Activated CD8-positive, alpha-beta T cell treated with anti-CD3 and anti-CD28 coated beads for 36 hours (primary cell): Measurements from ENCODE around the gene TNFSF4. TPM values are rescaled to one million over a fixed set of nuclear protein-coding genes. Genes with fewer than 3 reads are reported as not detected.
"Not testable (repeated sequence)": the region's sequence is repeated elsewhere in the genome, so short reads cannot be mapped to it uniquely, and the experiment has no call there.

Experiments
- ATAC-seq: fragments of 200-7000 bp; cut with Tn5 transposase; one replicate; pipeline ENCODE4 v1.10.0; 2021; ENCODE audit warnings: mild to moderate bottlenecking, moderate library complexity
- CTCF ChIA-PET: fragments of 350-600 bp; sonication (Branson Sonifier 250); formaldehyde crosslinking; loops from one replicate; lab custom pipeline; 2021; ENCODE audit warnings: antibody characterized with exemption; lab: Charles Lee
- POLR2A ChIA-PET: fragments of 350-600 bp; sonication (Branson Sonifier 250); formaldehyde crosslinking; loops from one replicate; lab custom pipeline; 2021; ENCODE audit warnings: antibody characterized with exemption; lab: Charles Lee
- DNase-seq: peaks from one replicate; pipeline ENCODE4 v3.0.0-alpha.2; 2020
- H3K27ac Mint-ChIP-seq: one replicate; pipeline ENCODE4 v1.8.0; 2021; ENCODE audit warnings: mild to moderate bottlenecking, mixed read lengths
- H3K27me3 Mint-ChIP-seq: one replicate; pipeline ENCODE4 v1.8.0; 2021; ENCODE audit warnings: mixed read lengths
- H3K36me3 Mint-ChIP-seq: one replicate; pipeline ENCODE4 v1.8.0; 2021; ENCODE audit warnings: low read depth, mixed read lengths
- H3K4me1 Mint-ChIP-seq: one replicate; pipeline ENCODE4 v1.8.0; 2021; ENCODE audit warnings: low read depth, mixed read lengths
- H3K4me3 Mint-ChIP-seq: one replicate; pipeline ENCODE4 v1.8.0; 2021; ENCODE audit warnings: mild to moderate bottlenecking, moderate library complexity, mixed read lengths
- H3K9me3 Mint-ChIP-seq: one replicate; pipeline ENCODE4 v1.8.0; 2021; ENCODE audit warnings: mixed read lengths
- intact Hi-C: fragments of 100-400 bp; cut with micrococcal nuclease; formaldehyde crosslinking; loops from one replicate; pipeline ENCODE4 v1.10.0; 2022
- total RNA-seq, 2 experiments: library from RNA; stranded (reverse); gene quantifications; one replicate each; pipeline ENCODE4 v1.2.3, GENCODE V29; 2021
- TF ChIP-seq, protein P1 (sequence below): fragments of 200-600 bp; IDR thresholded peaks from one replicate; pipeline ENCODE4 v1.8.0; 2022; ENCODE audit warnings: antibody characterized with exemption, mild to moderate bottlenecking

The TNFSF4 gene
- total RNA-seq, 2 experiments from 2014 or later: 1.5 to 1.6 TPM

DNA sequence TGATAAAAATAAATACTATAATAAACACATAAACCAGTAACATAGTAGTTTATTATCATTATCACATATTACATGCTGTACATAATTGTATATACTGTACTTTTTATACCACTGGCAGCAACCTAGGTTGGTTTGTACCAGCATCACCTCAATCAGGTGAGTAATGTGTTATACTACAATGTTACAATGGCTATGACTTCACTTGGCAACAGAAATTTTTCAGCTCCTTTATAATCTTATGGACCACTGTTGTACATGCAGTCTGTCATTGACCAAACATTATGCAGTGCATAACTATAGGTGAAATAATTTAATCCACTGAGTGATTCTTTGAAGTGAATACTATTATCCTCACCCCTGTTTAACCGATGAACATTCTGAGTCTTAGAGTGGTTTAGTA lies 44.5 kb downstream of the TNFSF4 start:
- H3K27me3 Mint-ChIP-seq: no peaks in the 10 kb centered on the region
- no peaks in the 10 kb centered on the region for H3K36me3 Mint-ChIP-seq
- no peak for DNase-seq
- no peak overlapping the region for H3K4me3 Mint-ChIP-seq
- no peak overlapping the region for H3K27ac Mint-ChIP-seq
- ATAC-seq: no peak
- ChIA-PET POLR2A (no interaction called here), CTCF (interaction anchor here (1.4 to 1.8 kb wide), 2 partner anchors 40 to 421 kb away, joined by 3 to 5 read pairs; no protein-coding TSS in a partner anchor)
- intact Hi-C loops: no loop called here
- no peaks in the 10 kb centered on the region for H3K9me3 Mint-ChIP-seq
- H3K4me1 Mint-ChIP-seq: peaks cover 11% of the 10 kb centered on the region
- TF ChIP-seq, protein P1, sequence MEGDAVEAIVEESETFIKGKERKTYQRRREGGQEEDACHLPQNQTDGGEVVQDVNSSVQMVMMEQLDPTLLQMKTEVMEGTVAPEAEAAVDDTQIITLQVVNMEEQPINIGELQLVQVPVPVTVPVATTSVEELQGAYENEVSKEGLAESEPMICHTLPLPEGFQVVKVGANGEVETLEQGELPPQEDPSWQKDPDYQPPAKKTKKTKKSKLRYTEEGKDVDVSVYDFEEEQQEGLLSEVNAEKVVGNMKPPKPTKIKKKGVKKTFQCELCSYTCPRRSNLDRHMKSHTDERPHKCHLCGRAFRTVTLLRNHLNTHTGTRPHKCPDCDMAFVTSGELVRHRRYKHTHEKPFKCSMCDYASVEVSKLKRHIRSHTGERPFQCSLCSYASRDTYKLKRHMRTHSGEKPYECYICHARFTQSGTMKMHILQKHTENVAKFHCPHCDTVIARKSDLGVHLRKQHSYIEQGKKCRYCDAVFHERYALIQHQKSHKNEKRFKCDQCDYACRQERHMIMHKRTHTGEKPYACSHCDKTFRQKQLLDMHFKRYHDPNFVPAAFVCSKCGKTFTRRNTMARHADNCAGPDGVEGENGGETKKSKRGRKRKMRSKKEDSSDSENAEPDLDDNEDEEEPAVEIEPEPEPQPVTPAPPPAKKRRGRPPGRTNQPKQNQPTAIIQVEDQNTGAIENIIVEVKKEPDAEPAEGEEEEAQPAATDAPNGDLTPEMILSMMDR: no peak

DNA sequence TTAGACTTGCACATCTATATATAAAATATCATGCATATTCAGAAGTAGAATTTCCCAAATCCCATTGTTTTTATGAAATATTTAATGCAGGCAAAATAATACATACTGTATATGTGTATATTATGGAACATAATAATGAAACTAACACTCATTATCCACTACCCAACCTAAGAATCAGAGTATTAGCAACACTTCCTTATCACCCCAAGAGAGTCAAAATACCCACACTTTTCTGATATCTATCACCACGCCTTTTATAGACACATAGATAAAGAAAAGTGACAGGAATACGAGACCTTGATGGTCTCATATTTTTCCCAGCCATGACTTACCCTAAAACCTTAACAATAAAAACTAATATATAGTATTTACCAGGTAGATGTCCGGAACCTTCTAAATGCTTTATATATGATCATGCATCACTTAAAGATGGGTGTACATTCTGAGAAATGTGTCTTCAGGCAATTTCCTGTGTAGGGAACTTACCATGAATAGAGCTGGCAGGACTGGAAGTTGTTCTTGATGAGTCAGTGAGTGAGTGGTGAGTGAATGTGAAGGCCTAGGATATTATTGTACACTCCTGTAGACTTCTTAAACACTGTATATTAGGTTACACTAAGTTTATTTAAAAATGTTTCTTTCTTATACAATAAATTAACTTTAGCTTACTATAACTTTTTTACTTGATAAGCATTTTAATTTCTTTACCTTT lies 45.5 kb downstream of the TNFSF4 start:
- H3K9me3 Mint-ChIP-seq: no peaks in the 10 kb centered on the region
- peaks cover 11% of the 10 kb centered on the region for H3K4me1 Mint-ChIP-seq
- no peak overlapping the region for H3K27ac Mint-ChIP-seq
- ChIA-PET POLR2A (no interaction called here), CTCF (interaction anchor here (1.0 to 1.8 kb wide), 3 partner anchors 20 to 420 kb away, joined by 3 to 5 read pairs (median 3); no protein-coding TSS in a partner anchor)
- TF ChIP-seq, protein P1: no peak
- H3K27me3 Mint-ChIP-seq: no peaks in the 10 kb centered on the region
- no peaks in the 10 kb centered on the region for H3K36me3 Mint-ChIP-seq
- ATAC-seq (peak; percentile 72), DNase-seq (no peak)
- no peak overlapping the region for H3K4me3 Mint-ChIP-seq
- intact Hi-C loops: no loop called here

DNA sequence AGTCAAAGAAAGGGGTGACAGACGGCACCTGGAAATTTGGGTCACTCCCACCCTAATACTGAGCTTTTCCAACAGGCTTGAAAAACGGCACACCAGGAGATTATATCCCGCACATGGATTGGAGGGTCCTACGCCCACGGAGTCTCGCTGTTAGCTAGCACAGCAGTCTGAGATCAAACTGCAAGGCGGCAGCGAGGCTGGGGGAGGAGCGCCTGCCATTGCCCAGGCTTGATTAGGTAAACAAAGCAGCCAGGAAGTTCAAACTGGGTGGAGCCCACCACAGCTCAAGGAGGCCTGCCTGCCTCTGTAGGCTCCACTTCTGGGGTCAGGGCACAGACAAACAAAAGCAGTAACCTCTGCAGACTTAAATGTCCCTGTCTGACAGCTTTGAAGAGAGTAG lies 53.2 kb downstream of the TNFSF4 start:
- CTCF ChIA-PET, H3K27ac Mint-ChIP-seq: not testable (repeated sequence)

DNA sequence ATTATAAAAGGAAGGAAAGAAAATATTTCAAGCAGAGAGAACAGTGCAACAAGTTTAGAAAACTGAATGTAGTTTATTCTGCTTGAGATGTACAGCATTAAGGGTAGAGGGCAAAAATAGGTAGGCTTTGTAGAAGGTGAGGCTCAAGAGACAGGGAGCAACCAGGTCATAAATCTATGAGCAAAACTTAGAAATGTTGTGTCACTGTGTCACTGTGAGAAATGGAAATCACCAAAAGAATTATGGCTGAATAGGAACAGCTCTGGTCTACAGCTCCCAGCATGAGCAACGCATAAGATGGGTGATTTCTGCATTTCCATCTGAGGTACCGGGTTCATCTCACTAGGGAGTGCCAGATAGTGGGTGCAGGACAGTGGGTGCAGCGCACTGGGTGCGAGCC lies 53.6 kb downstream of the TNFSF4 start:
- H3K27ac Mint-ChIP-seq: no peak overlapping the region
- H3K4me3 Mint-ChIP-seq: no peak overlapping the region
- CTCF ChIA-PET: no interaction called here
- peaks cover 15% of the 10 kb centered on the region for H3K36me3 Mint-ChIP-seq
- POLR2A ChIA-PET: no interaction called here
- H3K4me1 Mint-ChIP-seq: peaks cover 19% of the 10 kb centered on the region
- TF ChIP-seq, protein P1: no peak
- peaks cover 13% of the 10 kb centered on the region for H3K9me3 Mint-ChIP-seq
- intact Hi-C loops: no loop called here
- DNase-seq (no peak), ATAC-seq (no peak)
- H3K27me3 Mint-ChIP-seq: no peaks in the 10 kb centered on the region

More for the DNA sequence above, 53.2 kb downstream of the TNFSF4 start:
- Mint-ChIP-seq H3K36me3 (peaks cover 13% of the 10 kb centered on the region), H3K4me1 (peaks cover 19% of the 10 kb centered on the region), H3K9me3 (peaks cover 13% of the 10 kb centered on the region)
- ATAC-seq, POLR2A ChIA-PET, DNase-seq, intact Hi-C loops, H3K27me3 Mint-ChIP-seq, H3K4me3 Mint-ChIP-seq: not testable (repeated sequence)

DNA sequence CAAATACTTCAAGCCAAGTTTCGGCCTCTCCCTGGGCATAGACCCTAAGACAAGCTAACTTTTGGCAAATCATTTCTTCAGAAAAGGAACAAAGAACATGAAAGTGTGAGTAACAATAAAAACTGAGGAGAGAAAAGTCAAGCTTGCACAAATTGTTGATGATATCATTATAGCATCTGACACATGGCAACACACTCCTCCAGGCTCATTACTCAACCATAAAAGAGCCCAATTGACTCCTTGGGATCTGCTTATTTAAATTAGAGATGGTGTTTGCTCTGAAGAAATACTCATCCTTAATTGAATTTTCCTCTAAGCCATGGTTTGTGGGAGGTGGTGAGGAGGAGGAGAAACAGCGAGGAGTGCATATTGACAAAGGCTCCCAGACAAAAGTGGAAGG lies 54.5 kb downstream of the TNFSF4 start:
- no peak for DNase-seq
- TF ChIP-seq, protein P1: no peak
- no peak for ATAC-seq
- CTCF ChIA-PET: no interaction called here
- POLR2A ChIA-PET: no interaction called here
- peaks cover 19% of the 10 kb centered on the region for H3K4me1 Mint-ChIP-seq
- H3K36me3 Mint-ChIP-seq: peaks cover 15% of the 10 kb centered on the region
- peaks cover 13% of the 10 kb centered on the region for H3K9me3 Mint-ChIP-seq
- H3K4me3 Mint-ChIP-seq: no peak overlapping the region
- no peaks in the 10 kb centered on the region for H3K27me3 Mint-ChIP-seq
- intact Hi-C loops: no loop called here
- H3K27ac Mint-ChIP-seq: no peak overlapping the region
